ENCODE data around the gene ATG16L1.

Gene ATG16L1

GRCh38 chr2:233261819-233262555 lies 10.5 kb downstream of the ATG16L1 start:
- Histone ChIP-seq H3K9me3 (ENCODE audit: insufficient read depth, low read length) (no peaks in the 10 kb centered on the region), H2AFZ (ENCODE audit: low read depth, low read length) (no peak overlapping the region), H3K4me1 (ENCODE audit: low read length) (no peaks in the 10 kb centered on the region), H4K20me1 (ENCODE audit: insufficient read depth, low read length) (no peaks in the 10 kb centered on the region), H3K4me3 (ENCODE audit: low read length) (no peak overlapping the region), H3K9ac (ENCODE audit: low read length) (no peak overlapping the region), H3K36me3 (replicated peaks; ENCODE audit: low read depth, low read length) (peaks cover 22% of the 10 kb centered on the region), H3K79me2 (ENCODE audit: low read length) (0 out of 2 replicates have a peak, but pooled peaks cover 10% of the 10 kb centered on the region), H3K27ac (ENCODE audit: low read length) (no peak overlapping the region), H3K27me3 (ENCODE audit: low read depth, low read length) (no peaks in the 10 kb centered on the region), H3K4me2 (ENCODE audit: low read length) (no peak overlapping the region)
- TF ChIP-seq CTCF (IDR thresholded peaks at IDR 0.05; ENCODE audit: low read depth, low read length) (no peak), EZH2phosphoT487 (IDR thresholded peaks at IDR 0.05; ENCODE audit: low read depth) (no peak)

GRCh38 chr2:233262562-233262961 lies 11.1 kb downstream of the ATG16L1 start:
- no peaks in the 10 kb centered on the region for H3K4me1 ChIP-seq (ENCODE audit: low read length)

GRCh38 chr2:233263045-233263570 lies 11.6 kb downstream of the ATG16L1 start:
- Histone ChIP-seq H3K79me2 (ENCODE audit: low read length) (0 out of 2 replicates have a peak, but pooled peaks cover 9% of the 10 kb centered on the region), H3K36me3 (replicated peaks; ENCODE audit: low read depth, low read length) (peaks cover 21% of the 10 kb centered on the region), H2AFZ (ENCODE audit: low read depth, low read length) (no peak overlapping the region), H3K27me3 (ENCODE audit: low read depth, low read length) (no peaks in the 10 kb centered on the region), H3K9me3 (ENCODE audit: insufficient read depth, low read length) (no peaks in the 10 kb centered on the region), H3K9ac (ENCODE audit: low read length) (no peak overlapping the region), H4K20me1 (ENCODE audit: insufficient read depth, low read length) (no peaks in the 10 kb centered on the region), H3K4me3 (ENCODE audit: low read length) (no peak overlapping the region), H3K27ac (ENCODE audit: low read length) (no peak overlapping the region), H3K4me2 (ENCODE audit: low read length) (no peak overlapping the region), H3K4me1 (ENCODE audit: low read length) (no peaks in the 10 kb centered on the region)
- no peak for TF ChIP-seq EZH2phosphoT487 (IDR thresholded peaks at IDR 0.05; ENCODE audit: low read depth)

More at GRCh38 chr2:233262562-233262961, 11.1 kb downstream of the ATG16L1 start:
- Histone ChIP-seq H4K20me1 (ENCODE audit: insufficient read depth, low read length) (no peaks in the 10 kb centered on the region), H3K4me3 (ENCODE audit: low read length) (no peak overlapping the region), H3K9me3 (ENCODE audit: insufficient read depth, low read length) (no peaks in the 10 kb centered on the region), H3K36me3 (replicated peaks; ENCODE audit: low read depth, low read length) (peaks cover 22% of the 10 kb centered on the region), H2AFZ (ENCODE audit: low read depth, low read length) (no peak overlapping the region), H3K79me2 (ENCODE audit: low read length) (0 out of 2 replicates have a peak, but pooled peaks cover 10% of the 10 kb centered on the region), H3K9ac (ENCODE audit: low read length) (no peak overlapping the region), H3K27me3 (ENCODE audit: low read depth, low read length) (no peaks in the 10 kb centered on the region), H3K4me2 (ENCODE audit: low read length) (no peak overlapping the region), H3K27ac (ENCODE audit: low read length) (no peak overlapping the region)
- TF ChIP-seq CTCF (IDR thresholded peaks at IDR 0.05; ENCODE audit: low read depth, low read length) (no peak), EZH2phosphoT487 (IDR thresholded peaks at IDR 0.05; ENCODE audit: low read depth) (no peak)

GRCh38 chr2:233264667-233265066 lies 13.2 kb downstream of the ATG16L1 start:
- peaks cover 22% of the 10 kb centered on the region for H3K36me3 ChIP-seq (replicated peaks; ENCODE audit: low read depth, low read length)
- H3K27ac ChIP-seq (ENCODE audit: low read length): no peak overlapping the region
- no peak overlapping the region for H3K4me3 ChIP-seq (ENCODE audit: low read length)
- H3K4me2 ChIP-seq (ENCODE audit: low read length): no peak overlapping the region
- no peaks in the 10 kb centered on the region for H4K20me1 ChIP-seq (ENCODE audit: insufficient read depth, low read length)
- H3K9me3 ChIP-seq (ENCODE audit: insufficient read depth, low read length): no peaks in the 10 kb centered on the region
- no peaks in the 10 kb centered on the region for H3K4me1 ChIP-seq (ENCODE audit: low read length)
- H3K27me3 ChIP-seq (ENCODE audit: low read depth, low read length): no peaks in the 10 kb centered on the region
- no peak overlapping the region for H3K9ac ChIP-seq (ENCODE audit: low read length)
- H3K79me2 ChIP-seq (ENCODE audit: low read length): 0 out of 2 replicates have a peak, but pooled peaks cover 3% of the 10 kb centered on the region
- no peak overlapping the region for H2AFZ ChIP-seq (ENCODE audit: low read depth, low read length)
- TF ChIP-seq CTCF (IDR thresholded peaks at IDR 0.05; ENCODE audit: low read depth, low read length) (no peak), EZH2phosphoT487 (IDR thresholded peaks at IDR 0.05; ENCODE audit: low read depth) (no peak)

Measured in OCI-LY3 (cell line).